NAMALWA (cell line): ENCODE data around the gene PPP1CC.
"Not testable (repeated sequence)": the region's sequence is repeated elsewhere in the genome, so short reads cannot be mapped to it uniquely, and the experiment has no call there.

Experiments used
- DNase-seq: peaks from one replicate; pipeline ENCODE4 v3.0.0-alpha.2; 2015; ENCODE audit warnings: low spot score

The PPP1CC gene

DNA sequence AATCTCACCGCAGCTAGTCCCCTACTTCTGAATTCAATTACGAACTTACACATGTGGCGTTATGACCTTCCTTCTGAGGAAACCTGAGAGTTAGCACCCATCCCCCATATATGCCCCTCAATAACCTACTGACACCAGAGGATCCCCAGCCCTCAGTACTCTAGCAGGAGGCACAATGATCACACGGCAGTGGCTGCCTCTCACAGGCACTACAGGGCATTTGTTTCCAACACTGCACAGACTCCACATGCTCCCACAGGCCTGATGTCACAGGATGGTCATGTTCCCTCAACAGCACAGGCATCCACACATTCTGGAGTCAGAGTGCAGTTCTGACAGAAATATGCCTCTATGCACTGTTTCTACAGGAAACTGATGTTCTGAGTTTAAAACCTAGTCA, 17.4 kb downstream of the PPP1CC start:
- no peak for DNase-seq

DNA sequence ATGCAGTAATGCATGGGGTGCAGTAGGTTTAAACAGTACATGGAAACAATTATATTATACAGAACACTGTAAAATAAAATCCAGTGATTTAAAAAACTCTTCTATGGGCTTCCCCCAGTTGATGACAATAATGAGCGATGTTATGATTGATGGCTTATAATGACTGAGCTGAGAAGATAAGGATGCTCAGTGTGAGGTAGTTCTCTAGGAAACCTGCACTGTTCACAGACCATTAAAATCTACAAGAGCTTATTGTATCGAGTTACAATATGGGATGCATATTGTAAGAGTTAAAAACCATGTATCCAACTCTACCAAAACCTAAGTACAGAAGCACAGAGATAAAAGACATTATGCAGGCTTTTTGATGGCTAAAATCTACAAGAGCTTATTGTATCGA, 19.8 kb downstream of the PPP1CC start:
- DNase-seq: not testable (repeated sequence)

DNA sequence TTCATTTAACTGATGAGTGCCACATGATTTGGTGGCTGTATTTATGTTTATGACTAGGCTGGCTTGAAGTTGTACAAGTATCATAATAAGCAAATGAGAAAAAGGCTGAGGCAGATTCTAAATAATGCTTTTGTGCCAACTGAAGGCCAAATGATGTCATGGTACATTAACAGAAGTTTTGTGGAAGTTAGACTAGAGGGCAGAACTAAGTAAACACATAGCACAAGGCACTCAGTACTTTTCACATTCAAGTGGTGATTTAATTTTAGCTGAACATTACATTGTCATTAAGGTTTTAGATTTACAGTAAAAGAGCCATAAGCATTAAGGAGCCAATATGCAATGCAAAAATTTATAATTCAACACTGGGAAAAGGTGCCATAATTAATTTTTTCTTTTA, 21.1 kb downstream of the PPP1CC start:
- DNase-seq: no peak

DNA sequence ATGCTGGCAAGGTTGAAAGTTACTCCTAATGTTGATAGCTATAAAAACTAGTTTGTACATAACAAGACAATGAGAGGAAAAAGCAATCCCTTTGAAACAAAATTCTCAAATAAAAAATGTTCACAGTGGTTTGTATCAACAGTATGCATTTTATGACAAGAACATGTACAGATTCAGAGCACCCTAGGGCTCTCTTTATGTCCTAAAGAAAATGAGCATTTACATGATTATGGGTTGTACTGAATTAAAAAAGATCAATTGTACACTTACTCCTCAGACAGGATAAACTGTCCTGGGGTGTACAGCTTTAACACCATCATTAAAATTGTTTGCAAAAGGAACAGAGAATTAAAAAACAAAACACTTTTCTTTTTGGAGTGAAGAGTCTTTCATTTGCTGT, 22.2 kb downstream of the PPP1CC start:
- no peak for DNase-seq

DNA sequence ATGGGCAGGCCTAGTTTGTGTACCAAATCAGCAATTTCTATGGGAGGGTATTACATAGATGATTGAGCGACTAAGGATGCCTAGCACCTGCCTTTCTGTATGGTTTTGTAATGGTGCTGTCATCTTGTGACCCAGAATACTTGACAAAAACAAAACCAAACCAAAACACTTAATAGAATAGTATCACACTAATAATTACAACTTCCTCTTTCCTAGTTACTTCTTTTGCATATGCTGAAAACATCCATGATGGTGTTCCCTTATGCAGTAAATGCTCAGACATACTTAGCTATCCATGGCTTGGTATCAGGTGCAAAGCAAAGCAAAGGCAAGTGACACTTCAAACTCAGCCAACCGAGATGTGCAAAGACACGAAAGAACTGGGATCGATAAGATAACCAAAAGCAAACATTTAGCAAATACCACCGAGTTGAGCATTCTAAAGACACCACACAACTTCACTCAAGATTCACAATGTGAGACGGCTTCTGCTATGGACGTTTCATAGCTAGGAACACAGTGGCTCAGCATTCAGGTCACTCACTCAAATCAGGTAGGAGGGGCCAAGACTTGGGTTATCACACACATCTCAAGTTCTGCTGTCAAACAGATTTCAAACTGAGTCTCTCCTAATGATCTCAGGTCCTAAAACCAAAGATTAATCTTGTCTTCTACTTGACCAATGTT, 24.3 kb downstream of the PPP1CC start:
- DNase-seq: peak; percentile 61

DNA sequence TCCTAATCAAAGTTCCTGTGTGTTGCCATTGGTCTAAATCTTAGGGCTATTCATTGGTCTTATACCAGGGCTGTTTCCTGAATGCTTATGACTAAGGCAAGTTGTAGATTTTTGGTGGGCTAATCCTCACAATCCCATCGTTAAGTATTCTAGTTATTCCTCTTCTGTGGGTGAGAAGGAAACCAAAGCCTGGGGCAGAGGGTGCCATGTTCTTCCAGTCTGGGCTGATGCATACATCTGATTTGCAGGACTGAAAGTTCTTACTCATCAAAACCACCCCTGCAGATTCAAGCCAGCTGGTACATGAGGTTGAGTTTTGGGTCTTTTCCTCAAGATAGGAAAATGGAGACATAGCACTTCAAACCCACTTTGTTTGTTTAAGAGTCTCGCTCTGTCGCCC, 25.7 kb downstream of the PPP1CC start:
- DNase-seq: no peak

DNA sequence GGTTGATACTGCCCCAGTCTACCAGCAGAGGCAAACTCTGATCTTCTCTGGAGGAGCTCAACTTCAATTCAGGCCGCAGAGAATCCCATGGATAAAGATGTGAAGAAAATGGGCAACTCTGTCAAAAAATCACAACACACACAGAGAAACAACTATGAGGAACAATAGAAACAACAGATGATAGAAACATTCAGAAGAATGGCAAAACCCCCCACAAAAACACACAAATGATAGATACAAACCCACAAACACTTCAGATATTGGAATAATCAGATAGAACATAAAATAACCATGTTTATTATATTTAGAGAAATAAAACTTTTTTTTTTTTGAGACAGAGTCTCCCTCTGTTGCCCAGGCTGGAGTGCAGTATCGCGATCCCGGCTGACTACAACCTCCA, 33.8 kb downstream of the PPP1CC start:
- no peak for DNase-seq

DNA sequence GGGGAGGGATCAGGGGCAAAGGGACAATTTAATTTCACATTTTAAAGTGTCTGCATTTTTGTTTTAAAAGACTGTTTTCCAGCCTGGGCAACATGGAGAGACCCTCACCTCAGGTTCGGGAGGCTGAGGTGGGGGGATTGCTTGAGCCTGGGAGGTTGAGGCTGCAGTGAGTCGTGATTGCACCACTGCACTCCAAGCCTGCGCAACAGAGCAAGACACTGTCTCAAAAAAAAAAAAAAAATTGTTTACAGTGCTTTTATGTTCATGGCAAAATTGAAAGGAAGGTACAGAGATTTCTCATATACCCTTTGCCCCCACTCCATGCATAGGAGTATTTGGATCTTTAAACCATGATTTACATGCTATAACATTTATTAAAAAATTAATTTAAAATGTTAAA, 37.4 kb downstream of the PPP1CC start:
- no peak for DNase-seq

DNA sequence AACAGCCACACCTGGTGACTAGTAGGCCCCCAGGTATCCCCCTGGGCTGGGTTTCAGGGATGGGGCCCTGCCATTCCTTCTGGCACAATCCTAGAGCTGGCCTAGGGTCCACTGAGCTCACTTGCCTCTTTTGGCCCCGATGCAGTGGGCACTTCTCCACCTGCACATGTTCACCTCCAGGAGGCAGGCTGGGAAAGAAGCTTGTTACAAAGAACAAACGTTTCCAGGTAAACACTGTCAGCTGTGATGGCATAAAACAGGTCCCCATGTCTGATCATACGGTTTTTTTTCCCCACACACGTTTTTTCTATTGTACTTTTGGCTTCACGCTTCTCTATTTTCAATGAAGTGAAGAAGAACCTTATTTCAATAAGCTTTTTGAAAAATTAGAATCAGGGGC, 37.9 kb downstream of the PPP1CC start:
- no peak for DNase-seq

DNA sequence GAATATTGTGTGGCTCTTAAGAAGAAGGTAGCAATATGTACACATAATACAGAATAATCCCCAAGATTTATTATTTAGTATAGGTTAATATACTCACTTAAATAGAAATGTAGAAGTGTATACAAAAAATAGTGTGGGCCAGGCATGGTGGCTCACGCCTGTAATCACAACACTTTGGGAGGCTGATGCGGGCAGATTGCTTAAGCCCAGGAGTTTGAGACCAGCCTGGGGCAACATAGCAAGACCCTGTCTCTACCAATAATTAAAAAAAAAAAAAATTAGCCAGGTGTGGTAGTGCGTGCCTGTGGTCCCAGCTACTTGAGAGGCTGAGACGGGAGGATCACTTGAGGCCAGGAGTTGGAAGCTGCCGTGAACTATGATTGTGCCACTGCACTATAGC, 38.5 kb downstream of the PPP1CC start:
- DNase-seq: no peak

DNA sequence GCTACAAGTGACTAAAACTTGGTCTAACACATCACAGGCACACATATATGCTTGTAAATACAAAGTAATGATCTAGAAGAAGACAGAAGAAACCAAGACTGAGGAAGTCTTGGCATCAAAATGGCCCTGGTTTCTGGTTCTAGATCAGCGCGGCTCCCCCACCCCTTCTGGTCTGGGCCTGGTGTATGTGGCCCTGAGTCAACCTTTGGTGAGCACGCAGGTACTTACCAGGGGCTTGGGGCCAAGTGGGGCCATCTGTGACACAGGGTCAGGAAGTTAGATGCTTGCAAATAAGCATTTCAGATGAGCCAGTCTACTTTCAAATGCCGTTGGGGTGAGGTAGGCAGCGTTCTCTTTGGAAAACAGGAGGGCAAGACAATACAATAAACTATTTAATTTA, 40.6 kb downstream of the PPP1CC start:
- no peak for DNase-seq

DNA sequence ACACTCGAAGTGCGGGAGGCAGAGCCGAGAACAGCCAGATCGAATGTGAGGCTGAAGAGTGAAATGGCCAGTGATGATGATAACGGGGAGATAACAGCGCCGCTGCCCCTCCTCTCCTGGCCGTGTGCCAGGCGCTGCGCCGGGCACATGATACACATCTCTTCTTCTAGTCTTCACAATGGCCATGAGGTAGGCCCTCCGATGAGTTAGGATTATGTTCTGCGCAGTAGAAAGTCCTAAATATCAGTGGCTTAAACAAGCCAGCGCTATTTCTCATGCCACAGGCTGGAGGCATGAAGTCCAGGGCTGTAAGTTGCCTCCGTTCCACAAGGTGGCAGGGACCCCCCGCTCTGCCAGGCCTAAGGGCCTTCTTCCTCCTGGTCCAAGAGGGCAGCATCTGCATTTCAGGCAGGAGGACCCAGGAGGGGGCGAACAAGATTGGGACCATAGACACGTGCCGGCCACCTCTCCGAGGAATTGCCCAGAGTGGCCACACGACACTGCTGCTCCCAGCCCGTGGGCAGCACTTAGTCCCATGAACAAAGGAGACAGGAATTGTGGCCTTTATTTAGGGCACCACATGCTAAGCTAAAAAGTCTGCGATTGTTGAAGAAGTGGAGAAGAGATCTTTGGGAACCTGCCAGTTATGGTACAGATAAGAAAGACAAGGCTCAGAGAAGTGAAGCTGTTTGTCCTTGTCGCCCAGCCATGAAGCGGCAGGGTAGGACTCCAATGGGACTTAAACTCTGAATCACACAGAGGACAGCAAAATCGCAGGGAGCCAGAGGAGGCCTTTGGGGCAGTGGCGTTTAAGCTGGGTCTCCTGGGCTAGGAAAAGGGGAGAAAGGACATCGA, 42.9 kb downstream of the PPP1CC start:
- DNase-seq: no peak

DNA sequence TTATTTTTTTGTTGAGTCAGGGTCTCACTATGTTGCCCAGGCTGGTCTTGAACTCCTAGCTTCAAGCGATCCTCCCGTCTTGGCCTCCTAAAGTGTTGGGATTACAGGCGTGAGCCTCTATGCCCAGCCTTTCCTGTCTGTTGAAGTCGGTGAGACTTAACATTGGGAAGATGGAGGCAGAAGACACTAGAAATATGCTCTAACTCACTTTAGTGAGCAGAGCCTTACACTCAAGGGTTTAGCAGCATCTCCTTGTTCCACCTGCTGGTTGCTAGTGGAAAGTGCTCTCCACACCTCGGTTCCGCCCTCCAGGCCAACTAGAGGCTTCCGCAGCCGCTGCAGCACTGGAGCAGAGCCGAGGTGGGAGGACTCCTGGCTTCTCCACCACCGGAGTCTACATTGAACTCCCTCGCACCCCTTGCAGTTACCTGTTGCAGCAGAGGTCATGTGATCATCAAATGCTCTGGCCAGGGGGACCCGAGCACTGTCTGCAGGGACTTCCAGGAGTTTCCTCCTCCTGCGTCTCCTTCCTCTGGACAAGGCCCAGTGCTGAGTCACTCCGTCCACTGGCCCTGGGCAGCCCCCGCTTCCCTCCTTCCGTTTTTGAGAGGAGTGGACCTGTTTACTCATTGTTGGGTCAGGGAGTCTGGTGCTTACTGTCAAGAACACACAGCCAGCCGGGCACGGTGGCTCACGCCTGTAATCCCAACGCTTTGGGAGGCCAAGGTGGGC, 44.4 kb downstream of the PPP1CC start:
- DNase-seq: peak; percentile 94

DNA sequence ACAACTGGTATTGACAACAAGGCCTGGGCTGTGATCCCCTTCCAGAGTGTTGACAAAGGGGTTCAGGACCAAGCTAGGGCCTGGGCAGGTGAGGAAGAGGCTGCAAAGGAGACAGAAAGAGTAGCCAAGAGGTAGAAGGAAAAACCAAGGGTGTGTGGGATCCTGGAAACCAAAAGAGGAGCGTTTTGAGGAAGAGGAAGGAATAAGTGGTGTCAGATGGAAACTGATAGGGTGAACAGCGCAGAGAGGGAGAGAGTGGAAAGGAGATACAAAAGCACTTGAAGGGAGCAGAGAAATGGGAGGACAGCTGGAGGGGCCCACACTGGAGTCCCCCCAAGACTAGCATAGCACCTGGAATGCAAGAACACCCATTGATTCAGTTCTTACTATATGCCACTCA, 45.5 kb downstream of the PPP1CC start:
- DNase-seq: no peak

DNA sequence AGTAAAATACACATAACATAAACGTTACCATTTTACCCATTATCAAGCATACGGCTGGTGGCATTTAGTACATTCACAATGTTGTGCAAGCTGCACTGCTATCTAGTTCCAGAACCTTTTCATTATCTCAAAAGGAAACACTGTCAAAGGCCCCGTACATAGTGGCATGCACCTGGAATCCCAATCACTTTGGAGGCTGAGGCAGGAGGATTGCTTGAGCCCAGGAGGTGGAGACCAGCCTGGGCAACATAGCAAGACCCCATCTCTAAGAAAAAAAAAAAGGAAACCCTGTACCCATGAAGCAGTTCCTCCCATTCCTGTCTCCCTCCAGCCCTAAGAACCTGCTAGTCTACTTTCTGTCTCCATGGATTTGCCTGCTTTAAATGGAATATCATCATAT, 46.4 kb downstream of the PPP1CC start:
- DNase-seq: no peak

DNA sequence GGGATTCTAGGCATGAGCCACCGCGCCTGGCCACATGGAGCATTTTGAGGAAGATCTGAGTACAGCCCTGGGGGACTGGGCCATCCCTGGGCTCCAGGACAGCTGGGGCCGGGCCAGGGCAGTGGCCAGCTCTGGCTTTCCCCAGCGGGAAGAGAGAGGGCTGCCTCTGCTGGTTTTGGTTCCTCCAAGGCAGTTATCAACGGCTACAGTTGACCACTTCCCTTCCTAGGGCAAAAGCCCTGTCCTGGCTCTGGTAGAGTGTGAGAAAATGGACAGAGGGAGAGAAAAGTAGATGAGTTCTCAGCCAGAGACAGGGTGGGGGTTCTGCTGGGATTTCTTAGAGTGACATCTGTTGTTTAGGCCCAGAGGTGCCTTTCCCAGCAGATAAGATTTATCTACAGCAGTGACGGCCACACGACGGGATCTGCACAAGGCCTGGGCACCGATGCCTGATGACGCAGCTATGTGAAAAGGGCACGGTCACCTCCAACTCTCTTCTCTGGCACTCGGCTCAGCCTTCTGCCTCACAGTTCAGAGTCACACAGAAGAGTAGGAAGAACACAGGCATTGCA, 48.3 kb downstream of the PPP1CC start:
- DNase-seq: no peak

DNA sequence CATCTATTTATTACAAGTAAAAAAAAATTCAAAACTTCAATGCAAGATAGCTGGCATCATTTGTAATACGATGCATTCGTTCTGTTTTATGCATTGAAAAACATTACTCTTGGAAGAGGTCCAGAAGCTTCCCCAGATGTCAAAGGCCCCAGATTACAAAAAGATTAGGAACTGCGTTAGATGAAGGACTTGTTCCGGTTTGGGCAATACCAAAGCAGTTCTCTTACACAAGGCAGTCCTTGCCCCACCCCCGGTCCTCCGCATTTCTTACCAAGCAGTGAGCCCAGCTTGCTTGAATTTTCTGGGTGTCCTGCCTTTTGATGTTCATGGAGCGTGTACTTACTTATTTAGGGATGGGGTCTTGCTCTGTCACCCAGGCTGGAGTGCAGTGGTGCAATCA, 49.0 kb downstream of the PPP1CC start:
- no peak for DNase-seq

DNA sequence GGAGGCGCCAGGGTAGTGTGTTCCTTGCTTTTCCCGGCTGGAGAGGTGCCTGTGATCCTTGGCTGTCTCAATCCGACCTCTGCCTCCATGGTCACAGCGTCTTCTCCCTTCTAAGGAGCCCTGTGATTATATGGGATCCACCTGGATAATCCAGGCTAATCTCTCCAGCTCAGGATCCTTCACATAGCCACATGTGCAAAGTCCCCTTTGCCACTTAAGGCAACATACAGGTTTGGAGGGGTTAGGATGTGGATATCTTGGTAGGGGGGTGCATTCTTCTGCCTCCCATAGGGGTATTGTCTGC, 52.6 kb downstream of the PPP1CC start:
- no peak for DNase-seq

DNA sequence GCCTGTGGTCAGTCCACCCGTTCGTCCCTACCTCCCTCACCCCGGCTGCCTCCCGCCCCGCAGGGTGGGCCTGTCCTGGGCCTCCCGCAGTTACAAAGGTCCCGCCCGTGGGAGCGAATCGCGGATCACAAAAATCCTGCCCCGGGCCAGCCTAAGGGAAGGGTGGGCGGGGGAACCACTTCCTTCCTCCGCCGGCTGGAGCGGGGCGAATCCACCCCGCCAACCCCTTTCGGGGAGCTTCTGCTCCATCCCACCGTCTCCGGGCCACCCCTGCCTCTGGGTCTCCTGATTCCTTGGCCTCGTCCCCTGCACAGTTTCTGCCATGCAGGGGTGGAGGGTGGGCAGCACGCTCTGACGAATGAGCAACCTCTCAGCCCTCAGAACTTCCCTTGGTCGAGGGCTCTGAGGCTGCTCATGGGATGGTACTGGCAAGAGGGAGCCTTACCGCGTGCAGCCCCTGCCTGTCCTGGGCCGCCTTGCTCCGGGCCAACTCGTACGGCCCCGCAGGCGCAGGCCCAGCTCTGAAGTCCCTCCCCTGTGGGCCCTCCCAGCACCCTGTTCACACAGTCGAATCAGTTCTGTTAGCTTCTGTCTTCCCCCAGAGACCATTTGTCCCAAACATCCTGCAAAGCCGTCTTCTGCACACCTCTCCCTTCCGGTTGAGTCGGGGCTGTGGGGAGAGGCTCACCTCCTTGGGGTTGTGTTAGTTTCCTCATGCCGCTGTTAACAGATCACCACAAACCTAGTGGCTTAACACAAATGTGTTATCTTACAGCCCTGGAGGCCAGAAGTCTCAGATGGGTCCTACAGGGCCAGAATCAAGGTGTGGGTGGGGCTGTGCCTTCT, 53.2 kb downstream of the PPP1CC start:
- peak; percentile 37 for DNase-seq

DNA sequence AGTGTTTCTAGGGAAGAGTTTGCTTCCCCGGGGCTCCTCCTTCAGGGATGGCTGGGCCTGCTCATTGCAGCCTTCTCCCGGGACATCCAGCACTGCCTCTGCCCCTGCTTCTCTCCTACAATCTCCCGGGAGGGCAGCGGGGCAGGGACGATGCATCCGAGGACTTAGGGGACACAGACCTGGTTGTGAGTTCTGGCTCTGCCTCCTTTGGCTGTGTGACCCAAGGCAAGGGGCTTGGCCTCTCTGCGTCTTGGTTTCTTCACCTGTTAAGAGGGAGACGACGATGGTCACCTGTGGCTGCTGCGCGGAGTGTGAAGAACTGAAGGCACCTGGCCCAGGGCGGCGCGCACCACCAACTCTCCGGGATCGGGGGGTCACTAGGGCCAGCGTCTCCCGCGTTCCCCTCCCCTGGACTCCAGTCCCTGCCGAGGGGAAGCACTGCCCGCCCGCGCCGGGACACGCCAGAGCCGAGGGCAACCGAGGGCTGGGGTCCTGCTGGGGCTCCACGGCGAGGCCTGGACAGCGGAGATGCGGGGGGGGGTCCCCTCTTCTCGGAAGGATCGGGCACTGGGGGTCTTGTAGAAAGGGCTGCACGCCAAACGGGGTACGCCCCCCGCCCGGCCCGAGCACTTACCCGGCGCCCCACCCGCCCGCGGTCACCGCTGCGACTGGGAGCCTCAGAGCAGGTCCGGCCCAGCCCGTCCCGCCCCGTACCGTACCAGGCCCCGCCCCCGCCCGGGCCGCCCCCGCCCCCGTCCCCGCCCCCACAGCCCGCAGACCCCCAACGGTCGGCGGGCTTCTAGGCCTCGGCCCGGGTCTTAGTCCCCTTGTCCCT, 54.0 kb downstream of the PPP1CC start, which contains the start of gene HVCN1:
Gene HVCN1, minus strand, starts transcription at position 670 of the 835 bp plus-strand sequence. CDS start 5,870 bp downstream, outside the sequence.
- no peak for DNase-seq
